HG03521 (cell line): ENCODE data around the gene PIK3C3.
A peak's percentile ranks its signal among the peaks of the same experiment; 100 is the strongest.

Experiments
- ATAC-seq: cut with Tn5 transposase; IDR thresholded peaks from one replicate; pipeline ENCODE4 v1.9.1; 2021; ENCODE audit warnings: mild to moderate bottlenecking, moderate library complexity; ENCODE audit not compliant: unreplicated experiment

PIK3C3 gene

GRCh38 chr18:41954827-41955613, at the start of gene PIK3C3:
Gene PIK3C3, plus strand, starts transcription at chr18:41955234. Its CDS starts 58 bp downstream, at chr18:41955292.
- peak; percentile 97 for ATAC-seq

- ATAC-seq, result no peak
These were observed 49.1 kb upstream of the PIK3C3 start for GRCh38 chr18:41905786-41906527.

- peak; percentile 95 for ATAC-seq
These were observed 48.4 kb upstream of the PIK3C3 start for GRCh38 chr18:41906528-41907146.

GRCh38 chr18:41917181-41917580, 37.9 kb upstream of the PIK3C3 start:
- ATAC-seq, result no peak

GRCh38 chr18:41921770-41922169, 33.3 kb upstream of the PIK3C3 start:
- ATAC-seq, result no peak

- no peak for ATAC-seq
These were observed 32.9 kb upstream of the PIK3C3 start for GRCh38 chr18:41922176-41922575.

GRCh38 chr18:41922841-41923240, 32.2 kb upstream of the PIK3C3 start:
- no peak for ATAC-seq

GRCh38 chr18:41923446-41923845, 31.6 kb upstream of the PIK3C3 start:
- ATAC-seq, result no peak

GRCh38 chr18:41928581-41928980, 26.5 kb upstream of the PIK3C3 start:
- ATAC-seq, result no peak

- ATAC-seq, result no peak
These were observed 22.1 kb upstream of the PIK3C3 start for GRCh38 chr18:41932899-41933298.

GRCh38 chr18:41933778-41934177, 21.3 kb upstream of the PIK3C3 start:
- ATAC-seq, result no peak

GRCh38 chr18:41936471-41937134, 18.4 kb upstream of the PIK3C3 start:
- no peak for ATAC-seq

- ATAC-seq, result no peak
These were observed 16.6 kb upstream of the PIK3C3 start for GRCh38 chr18:41938445-41938844.

GRCh38 chr18:41939326-41939725, 15.7 kb upstream of the PIK3C3 start:
- ATAC-seq, result no peak

- ATAC-seq, result no peak
These were observed 14.4 kb upstream of the PIK3C3 start for GRCh38 chr18:41940506-41941215.

GRCh38 chr18:41942254-41942653, 12.8 kb upstream of the PIK3C3 start:
- ATAC-seq, result no peak

GRCh38 chr18:41948544-41949110, 6.4 kb upstream of the PIK3C3 start:
- no peak for ATAC-seq

- ATAC-seq, result no peak
These were observed 5.7 kb upstream of the PIK3C3 start for GRCh38 chr18:41949206-41949920.

GRCh38 chr18:41955688-41956087, 654 bp downstream of the PIK3C3 start:
- ATAC-seq, result no peak

GRCh38 chr18:41959045-41959444, 4.0 kb downstream of the PIK3C3 start:
- no peak for ATAC-seq
